GM23338 (cell line): ENCODE data around the gene RGS7. TPM values are rescaled to one million over a fixed set of nuclear protein-coding genes. Genes with fewer than 3 reads are reported as not detected.
A peak's percentile ranks its signal among the peaks of the same experiment; 100 is the strongest.

Source experiments
- ATAC-seq: fragments of 200-7000 bp; cut with Tn5 transposase; 3 replicates; pipeline ENCODE4 v1.9.1; 2020
- DNase-seq: peaks from one replicate; pipeline ENCODE4 v3.0.0-alpha.2; 2015; ENCODE audit warnings: low spot score
- H2AFZ ChIP-seq: fragments of 200-600 bp; sonication (generic); 2 replicates; pipeline ENCODE4 v1.8.0; 2016; ENCODE audit warnings: antibody characterized with exemption, mild to moderate bottlenecking, moderate library complexity
- H3F3A ChIP-seq: fragments of 200-600 bp; sonication (generic); replicated peaks from 2 replicates; pipeline ENCODE4 v1.8.0; 2017; ENCODE audit warnings: antibody characterized with exemption, mixed run types, low read depth
- H3K27ac ChIP-seq: fragments of 200-600 bp; sonication (generic); 2 replicates; pipeline ENCODE4 v1.6.1; 2016; ENCODE audit warnings: low read depth
- H3K27me3 ChIP-seq: fragments of 200-600 bp; sonication (generic); 2 replicates; pipeline ENCODE4 v1.8.0; 2016; ENCODE audit warnings: mild to moderate bottlenecking, mixed run types, moderate library complexity; ENCODE audit not compliant: insufficient read depth
- H3K36me3 ChIP-seq: fragments of 200-600 bp; sonication (generic); 2 replicates; pipeline ENCODE4 v1.8.0; 2016; ENCODE audit warnings: mild to moderate bottlenecking; ENCODE audit not compliant: insufficient read depth
- H3K4me1 ChIP-seq: fragments of 200-600 bp; sonication (generic); 2 replicates; pipeline ENCODE4 v1.8.0; 2016; ENCODE audit warnings: mild to moderate bottlenecking, moderate library complexity; ENCODE audit not compliant: insufficient read depth
- H3K4me2 ChIP-seq: fragments of 200-600 bp; sonication (generic); 2 replicates; pipeline ENCODE4 v1.7.1; 2017; ENCODE audit warnings: mixed run types
- H3K4me3 ChIP-seq: fragments of 200-600 bp; sonication (generic); 2 replicates; pipeline ENCODE4 v1.6.1; 2016; ENCODE audit warnings: mixed run types
- H3K79me2 ChIP-seq: fragments of 200-600 bp; sonication (generic); replicated peaks from 2 replicates; pipeline ENCODE4 v1.8.0; 2017; ENCODE audit warnings: mild to moderate bottlenecking; ENCODE audit not compliant: insufficient read depth
- H3K9me2 ChIP-seq: fragments of 200-600 bp; sonication (generic); 2 replicates; pipeline ENCODE4 v1.8.0; 2017; ENCODE audit not compliant: insufficient read depth
- H4K20me1 ChIP-seq: fragments of 200-600 bp; sonication (generic); replicated peaks from 2 replicates; pipeline ENCODE4 v1.8.0; 2017; ENCODE audit warnings: mild to moderate bottlenecking; ENCODE audit not compliant: insufficient read depth
- H3K27ac Mint-ChIP-seq: 2 replicates; pipeline ENCODE4 v1.8.0; 2020; ENCODE audit warnings: inconsistent platforms, mild to moderate bottlenecking, moderate library complexity, mixed read lengths
- H3K27me3 Mint-ChIP-seq: 3 replicates; pipeline ENCODE4 v1.8.0; 2022; ENCODE audit warnings: low read depth, mild to moderate bottlenecking, moderate library complexity, mixed read lengths, inconsistent platforms; ENCODE audit not compliant: insufficient read depth, poor library complexity
- H3K36me3 Mint-ChIP-seq: 3 replicates; pipeline ENCODE4 v1.8.0; 2021; ENCODE audit warnings: low read depth, mild to moderate bottlenecking, inconsistent platforms, moderate library complexity, mixed read lengths
- H3K4me1 Mint-ChIP-seq: 3 replicates; pipeline ENCODE4 v1.8.0; 2020; ENCODE audit warnings: mild to moderate bottlenecking, inconsistent platforms, mixed read lengths
- H3K4me3 Mint-ChIP-seq: 3 replicates; pipeline ENCODE4 v1.8.0; 2021; ENCODE audit warnings: moderate library complexity, mild to moderate bottlenecking, inconsistent platforms, mixed read lengths
- H3K9me3 Mint-ChIP-seq: 3 replicates; pipeline ENCODE4 v1.8.0; 2020; ENCODE audit warnings: moderate library complexity, mild to moderate bottlenecking, inconsistent platforms, mixed read lengths
- CREB1 ChIP-seq: fragments of 250-450 bp; sonication (Bioruptor Pico); IDR thresholded peaks from 2 replicates; pipeline ENCODE4 v1.5.0; 2020; ENCODE audit warnings: low read depth, mild to moderate bottlenecking, moderate library complexity
- CTCF ChIP-seq, 2 experiments: fragments of 200-600 bp in 1 of 2; sonication (generic) in 1 of 2; conservative IDR thresholded peaks; 2 replicates each; pipeline versions ENCODE4 v1.5.1 to v1.6.1; 2016 to 2017; ENCODE audit warnings: antibody characterized with exemption in 2 of 2, low read depth in 2 of 2, mild to moderate bottlenecking in 2 of 2, moderate library complexity in 1 of 2
- JUNB ChIP-seq: IDR thresholded peaks from one replicate; pipeline ENCODE4 v1.6.1; 2016; ENCODE audit warnings: antibody characterized with exemption; ENCODE audit not compliant: unreplicated experiment
- NANOG ChIP-seq: IDR thresholded peaks from 2 replicates; pipeline ENCODE4 v1.6.1; 2016; ENCODE audit warnings: antibody characterized with exemption, borderline replicate concordance
- REST ChIP-seq: IDR thresholded peaks from one replicate; pipeline ENCODE4 v1.6.1; 2018; ENCODE audit warnings: antibody characterized with exemption; ENCODE audit not compliant: unreplicated experiment
- STAT1 ChIP-seq: IDR thresholded peaks from one replicate; pipeline ENCODE4 v1.6.1; 2016; ENCODE audit warnings: antibody characterized with exemption; ENCODE audit not compliant: unreplicated experiment
- ZNF114 ChIP-seq: fragments of 250-450 bp; sonication (Bioruptor Pico); IDR thresholded peaks from 2 replicates; pipeline ENCODE4 v1.5.0; 2020; ENCODE audit warnings: mild to moderate bottlenecking, moderate library complexity
- ZNF331 ChIP-seq: fragments of 250-450 bp; sonication (Bioruptor Pico); IDR thresholded peaks from 2 replicates; pipeline ENCODE4 v1.5.0; 2020; ENCODE audit warnings: low read depth, mild to moderate bottlenecking, moderate library complexity
- polyA plus RNA-seq: library from polyadenylated mRNA; unstranded; fragments of >200 nt; fragmentation: Nextera tagmentation; extraction: Ambion mirVana; gene quantifications from 2 replicates; pipeline ENCODE4 v1.2.1, GENCODE V29; 2016
- total RNA-seq: library from RNA; depleted of rRNA; stranded (reverse); fragments of >200 nt; shearing (Covaris generic); gene quantifications from 2 replicates; pipeline ENCODE4 v1.2.3, GENCODE V29; 2014

RGS7 gene
- total and polyA plus RNA-seq, 2 experiments from 2014 or later, result 2.0 to 2.2 TPM

- no peaks in the 10 kb centered on the region for H4K20me1 ChIP-seq
- Mint-ChIP-seq H3K9me3 (no peaks in the 10 kb centered on the region), H3K36me3 (no peaks in the 10 kb centered on the region), H3K4me1 (peaks cover 11% of the 10 kb centered on the region), H3K4me3 (no peak overlapping the region), H3K27ac (no peak overlapping the region), H3K27me3 (peaks cover 1% of the 10 kb centered on the region)
- no peaks in the 10 kb centered on the region for H3K79me2 ChIP-seq
- no peak overlapping the region for H3K27ac ChIP-seq
- H3K4me2 ChIP-seq, result no peak overlapping the region
- H2AFZ ChIP-seq, result no peak overlapping the region
- H3F3A ChIP-seq, result no peaks in the 10 kb centered on the region
- H3K27me3 ChIP-seq, result no peaks in the 10 kb centered on the region
- no peak overlapping the region for H3K4me3 ChIP-seq
- no peak for DNase-seq
- TF ChIP-seq CTCF (conservative IDR thresholded peaks at IDR 0.05; ENCODE audit: low read depth in 2 of 2), result peak in 1 of 2 experiments; percentile 48; a peak in 3 of 4 replicates
- TF ChIP-seq ZNF114 (CRISPR knock-in tag), result no peak
- ATAC-seq, result no peak
- peaks cover 13% of the 10 kb centered on the region for H3K4me1 ChIP-seq
- H3K9me2 ChIP-seq, result no peaks in the 10 kb centered on the region
- H3K36me3 ChIP-seq, result no peaks in the 10 kb centered on the region
Measured at GRCh38 chr1:241229216-241229615, 127.8 kb downstream of the RGS7 start.

- peaks cover 13% of the 10 kb centered on the region for H3K4me1 ChIP-seq
- no peaks in the 10 kb centered on the region for H3F3A ChIP-seq
- Mint-ChIP-seq H3K36me3 (peaks cover under 1% of the 10 kb centered on the region; the same call in 1 of the 3 replicates), H3K27me3 (peaks cover 1% of the 10 kb centered on the region), H3K27ac (no peak overlapping the region), H3K9me3 (peaks cover 1% of the 10 kb centered on the region; the same call in 1 of the 3 replicates), H3K4me3 (no peak overlapping the region), H3K4me1 (peaks cover 11% of the 10 kb centered on the region)
- H3K36me3 ChIP-seq, result no peaks in the 10 kb centered on the region
- H3K79me2 ChIP-seq, result no peaks in the 10 kb centered on the region
- H3K4me2 ChIP-seq, result no peak overlapping the region
- no peaks in the 10 kb centered on the region for H3K9me2 ChIP-seq
- H4K20me1 ChIP-seq, result no peaks in the 10 kb centered on the region
- H3K27me3 ChIP-seq, result no peaks in the 10 kb centered on the region
- DNase-seq (no peak), ATAC-seq (no peak)
- H3K4me3 ChIP-seq, result no peak overlapping the region
- H2AFZ ChIP-seq, result no peak overlapping the region
- no peak overlapping the region for H3K27ac ChIP-seq
- no peak for TF ChIP-seq STAT1
- TF ChIP-seq JUNB, result no peak
- TF ChIP-seq ZNF331 (CRISPR knock-in tag), result no peak
- no peak for TF ChIP-seq CREB1 (CRISPR knock-in tag)
- no peak for TF ChIP-seq ZNF114 (CRISPR knock-in tag)
- TF ChIP-seq CTCF (conservative IDR thresholded peaks at IDR 0.05; ENCODE audit: low read depth in 2 of 2), result no peak
- no peak for TF ChIP-seq REST
- TF ChIP-seq NANOG, result no peak
Measured at GRCh38 chr1:241228339-241228738, 128.7 kb downstream of the RGS7 start.
